Breast epithelium (tissue), 3 donors: ENCODE measurements around the gene ESRRA.

ENCODE experiments used
- CTCF ChIP-seq, 3 donors: fragments of 450-650 bp; IDR thresholded peaks; one replicate each; pipeline ENCODE4 v1.5.1; 2016 to 2017; ENCODE audit warnings: antibody characterized with exemption in 3 of 3, mild to moderate bottlenecking in 3 of 3, moderate library complexity in 3 of 3
- POLR2A ChIP-seq: fragments of 450-650 bp; IDR thresholded peaks from one replicate; pipeline ENCODE4 v1.6.1; 2016; ENCODE audit warnings: antibody characterized with exemption, mild to moderate bottlenecking, moderate library complexity
- POLR2AphosphoS5 ChIP-seq, 3 donors: sonication (generic); formaldehyde crosslinking; IDR thresholded peaks; one replicate each; pipeline ENCODE4 v1.6.1; 2017; ENCODE audit warnings: antibody characterized with exemption in 3 of 3

GRCh38 chr11:64259533-64260067, 45.7 kb upstream of the ESRRA start:
- TF ChIP-seq POLR2AphosphoS5 (IDR thresholded peaks at IDR 0.05) (no peak), POLR2A (no peak), CTCF (IDR thresholded peaks at IDR 0.05) (no peak)
